GM23248 (cell line): ENCODE results near the gene S100A4. TPM values are rescaled to one million over a fixed set of nuclear protein-coding genes. Genes with fewer than 3 reads are reported as not detected.

ENCODE experiments used
- DNase-seq: peaks from one replicate; pipeline ENCODE4 v3.0.0-alpha.2; 2015
- H2AFZ ChIP-seq: fragments of 200-600 bp; sonication (generic); 2 replicates; pipeline ENCODE4 v1.6.1; 2016; ENCODE audit warnings: antibody characterized with exemption
- H3F3A ChIP-seq: fragments of 200-600 bp; sonication (generic); 2 replicates; pipeline ENCODE4 v1.6.1; 2016; ENCODE audit warnings: mild to moderate bottlenecking, antibody characterized with exemption, mixed run types; ENCODE audit not compliant: insufficient read depth
- H3K27ac ChIP-seq: fragments of 200-600 bp; sonication (generic); 2 replicates; pipeline ENCODE4 v1.5.1; 2016; ENCODE audit warnings: mild to moderate bottlenecking
- H3K27me3 ChIP-seq: fragments of 200-600 bp; sonication (generic); replicated peaks from 2 replicates; pipeline ENCODE4 v1.6.1; 2016; ENCODE audit warnings: mild to moderate bottlenecking; ENCODE audit not compliant: insufficient read depth
- H3K36me3 ChIP-seq: fragments of 200-600 bp; sonication (generic); 2 replicates; pipeline ENCODE4 v1.6.1; 2016; ENCODE audit warnings: low read depth, mild to moderate bottlenecking
- H3K4me1 ChIP-seq: fragments of 200-600 bp; sonication (generic); 2 replicates; pipeline ENCODE4 v1.6.1; 2016; ENCODE audit warnings: mild to moderate bottlenecking; ENCODE audit not compliant: insufficient read depth
- H3K4me2 ChIP-seq: fragments of 200-600 bp; sonication (generic); one replicate; pipeline ENCODE4 v1.6.1; 2016; ENCODE audit warnings: mild to moderate bottlenecking; ENCODE audit not compliant: unreplicated experiment
- H3K4me3 ChIP-seq: fragments of 200-600 bp; sonication (generic); 2 replicates; pipeline ENCODE4 v1.5.1; 2016; ENCODE audit warnings: mild to moderate bottlenecking
- H3K79me2 ChIP-seq: fragments of 200-600 bp; sonication (generic); 2 replicates; pipeline ENCODE4 v1.6.1; 2016; ENCODE audit warnings: mild to moderate bottlenecking; ENCODE audit not compliant: insufficient read depth
- H3K9ac ChIP-seq: fragments of 200-600 bp; sonication (generic); 2 replicates; pipeline ENCODE4 v1.6.1; 2016; ENCODE audit warnings: mild to moderate bottlenecking
- H3K9me2 ChIP-seq: fragments of 200-600 bp; sonication (generic); 2 replicates; pipeline ENCODE4 v1.6.1; 2016; ENCODE audit warnings: mixed run types, mild to moderate bottlenecking, moderate library complexity; ENCODE audit not compliant: insufficient read depth
- H3K9me3 ChIP-seq: fragments of 200-600 bp; sonication (generic); one replicate; pipeline ENCODE4 v1.6.1; 2017; ENCODE audit warnings: low read depth
- H4K20me1 ChIP-seq: fragments of 200-600 bp; sonication (generic); 2 replicates; pipeline ENCODE4 v1.6.0; 2016; ENCODE audit not compliant: insufficient read depth
- EZH2 ChIP-seq: fragments of 200-600 bp; sonication (generic); IDR thresholded peaks from 2 replicates; pipeline ENCODE4 v1.6.1; 2018; ENCODE audit warnings: antibody characterized with exemption, mild to moderate bottlenecking; ENCODE audit not compliant: insufficient read depth, poor library complexity, severe bottlenecking
- EZH2phosphoT487 ChIP-seq: fragments of 200-600 bp; sonication (generic); IDR thresholded peaks from 2 replicates; pipeline ENCODE4 v1.6.1; 2018; ENCODE audit warnings: antibody characterized with exemption, moderate library complexity, mild to moderate bottlenecking, low read depth; ENCODE audit not compliant: insufficient read depth
- whole genome bisulfite sequencing, 2 experiments: methylation state at CpG; one replicate each; pipeline ENCODE4 v1.1.6; 2015 to 2017; ENCODE audit warnings: low lambda C conversion rate in 2 of 2, low coverage in 1 of 2; ENCODE audit errors: missing lambda C conversion rate in 2 of 2; 5-methylcytosine and 5-hydroxymethylcytosine counted together
- in situ Hi-C: fragments of 300-500 bp; cut with MboI; formaldehyde crosslinking; loops from 2 replicates; pipeline ENCODE4 v1.15.0; 2020
- polyA plus RNA-seq: library from polyadenylated mRNA; unstranded; fragments of >200 nt; fragmentation: Nextera tagmentation; extraction: Ambion mirVana; gene quantifications from 2 replicates; pipeline ENCODE4 v1.2.1, GENCODE V29; 2016
- total RNA-seq: library from RNA; depleted of rRNA; stranded (reverse); fragments of >200 nt; shearing (Covaris generic); gene quantifications from 2 replicates; pipeline ENCODE4 v1.2.3, GENCODE V29; 2014

S100A4 gene
- total and polyA plus RNA-seq, 2 experiments from 2014 or later, result 236 to 610 TPM

- Histone ChIP-seq H3K36me3 (no peaks in the 10 kb centered on the region), H3K79me2 (peaks cover 17% of the 10 kb centered on the region), H3K4me2 (peak overlapping the region; percentile 94), H3K9me2 (no peaks in the 10 kb centered on the region), H3K27ac (peak overlapping the region; percentile 97), H4K20me1 (no peaks in the 10 kb centered on the region), H3K27me3 (no peaks in the 10 kb centered on the region), H3K4me1 (peaks cover 32% of the 10 kb centered on the region), H3K4me3 (peak overlapping the region; percentile 93), H2AFZ (no peak overlapping the region), H3K9me3 (no peaks in the 10 kb centered on the region), H3F3A (peaks cover 54% of the 10 kb centered on the region), H3K9ac (peak overlapping the region; percentile 99)
- WGBS, 2 experiments, result 3% methylated on average over 7 of the region's 7 CpGs
- DNase-seq, result peak; percentile 81
- no peak for TF ChIP-seq EZH2phosphoT487
- TF ChIP-seq EZH2, result no peak
- in situ Hi-C loops, result no loop called here
These were observed 11.2 kb downstream of the S100A4 start for GRCh38 chr1:153534226-153534924.

- in situ Hi-C loops, result no loop called here
- Histone ChIP-seq H3K27ac (peak overlapping the region; percentile 97), H3K4me2 (peak overlapping the region; percentile 94)
These were observed 11.9 kb downstream of the S100A4 start for GRCh38 chr1:153533689-153534201.

GRCh38 chr1:153532769-153533599 lies 12.6 kb downstream of the S100A4 start:
- WGBS, 2 experiments, result 7 to 8% methylated on average over 34 of the region's 34 CpGs
- H4K20me1 ChIP-seq, result no peaks in the 10 kb centered on the region
- peak overlapping the region; percentile 99 for H3K9ac ChIP-seq
- H3K4me3 ChIP-seq, result peak overlapping the region; percentile 93
- H3K36me3 ChIP-seq, result no peaks in the 10 kb centered on the region
- no peaks in the 10 kb centered on the region for H3K9me3 ChIP-seq
- H3K4me2 ChIP-seq, result peak overlapping the region; percentile 94
- no peaks in the 10 kb centered on the region for H3K9me2 ChIP-seq
- peaks cover 21% of the 10 kb centered on the region for H3K4me1 ChIP-seq
- H3F3A ChIP-seq, result peaks cover 52% of the 10 kb centered on the region
- H2AFZ ChIP-seq, result peak overlapping the region; percentile 36
- peaks cover 17% of the 10 kb centered on the region for H3K79me2 ChIP-seq
- TF ChIP-seq EZH2 (no peak), EZH2phosphoT487 (no peak)
- DNase-seq, result peak; percentile 93
- H3K27me3 ChIP-seq, result no peaks in the 10 kb centered on the region
- peak overlapping the region; percentile 97 for H3K27ac ChIP-seq
- in situ Hi-C loops, result no loop called here

More at GRCh38 chr1:153533689-153534201, 11.9 kb downstream of the S100A4 start:
- 0 to 1% methylated on average over 13 of the region's 13 CpGs for WGBS, 2 experiments
- no peak for TF ChIP-seq EZH2
- TF ChIP-seq EZH2phosphoT487, result no peak
- Histone ChIP-seq H2AFZ (no peak overlapping the region; the same call in 1 of the 2 replicates), H3K9me2 (no peaks in the 10 kb centered on the region), H3K4me3 (peak overlapping the region; percentile 93), H4K20me1 (no peaks in the 10 kb centered on the region), H3K9ac (peak overlapping the region; percentile 99), H3F3A (peaks cover 57% of the 10 kb centered on the region), H3K9me3 (no peaks in the 10 kb centered on the region), H3K36me3 (no peaks in the 10 kb centered on the region), H3K79me2 (peaks cover 17% of the 10 kb centered on the region), H3K4me1 (peaks cover 29% of the 10 kb centered on the region), H3K27me3 (no peaks in the 10 kb centered on the region)
- peak; percentile 93 for DNase-seq

GRCh38 chr1:153532181-153532580 lies 13.4 kb downstream of the S100A4 start:
- Histone ChIP-seq H3K4me1 (peaks cover 21% of the 10 kb centered on the region), H3K9ac (peak overlapping the region; percentile 99; the same call in 1 of the 2 replicates), H3K9me2 (no peaks in the 10 kb centered on the region), H4K20me1 (no peaks in the 10 kb centered on the region), H2AFZ (0 out of 2 replicates have a peak overlapping the region, but pooled peaks have one; percentile 36), H3K4me2 (peak overlapping the region; percentile 94), H3F3A (peaks cover 47% of the 10 kb centered on the region), H3K27ac (peak overlapping the region; percentile 97), H3K4me3 (no peak overlapping the region), H3K27me3 (no peaks in the 10 kb centered on the region), H3K9me3 (no peaks in the 10 kb centered on the region), H3K79me2 (peaks cover 17% of the 10 kb centered on the region), H3K36me3 (no peaks in the 10 kb centered on the region)
- no peak for TF ChIP-seq EZH2
- 31 to 47% methylated on average over 2 of the region's 2 CpGs for WGBS, 2 experiments
- in situ Hi-C loops, result no loop called here
- DNase-seq, result no peak
